Fibroblast of pulmonary artery (primary cell): ENCODE results near the gene PPARGC1A.

Experiments
- DNase-seq: peaks from one replicate; pipeline ENCODE4 v3.0.0-alpha.2; 2010; ENCODE audit warnings: low read depth
- H3K4me3 ChIP-seq: replicated peaks from 2 replicates; pipeline ENCODE4 v1.5.1; 2011; ENCODE audit warnings: low read depth, mild to moderate bottlenecking, control low read depth, low read length, moderate library complexity
- CTCF ChIP-seq: IDR thresholded peaks from 2 replicates; pipeline ENCODE4 v1.5.1; 2011; ENCODE audit warnings: mild to moderate bottlenecking, control low read depth, low read length, inconsistent platforms; ENCODE audit errors: missing control alignments

The PPARGC1A gene

GRCh38 chr4:23882976-23883531, 6.8 kb downstream of the PPARGC1A start:
- TF ChIP-seq CTCF: no peak
- no peak overlapping the region for H3K4me3 ChIP-seq
- no peak for DNase-seq

- H3K4me3 ChIP-seq: no peak overlapping the region
- no peak for DNase-seq
- no peak for TF ChIP-seq CTCF
These were observed 8.0 kb downstream of the PPARGC1A start for GRCh38 chr4:23881674-23882337.

- peak; percentile 17 for DNase-seq
- no peak overlapping the region for H3K4me3 ChIP-seq
- no peak for TF ChIP-seq CTCF
These were observed 8.8 kb downstream of the PPARGC1A start for GRCh38 chr4:23881052-23881501.

GRCh38 chr4:23878912-23879732, 10.7 kb downstream of the PPARGC1A start:
- no peak overlapping the region for H3K4me3 ChIP-seq
- TF ChIP-seq CTCF: no peak
- DNase-seq: no peak

- no peak for DNase-seq
- no peak overlapping the region for H3K4me3 ChIP-seq
- TF ChIP-seq CTCF: no peak
These were observed 11.5 kb downstream of the PPARGC1A start for GRCh38 chr4:23878246-23878891.

GRCh38 chr4:23877758-23878229, 12.1 kb downstream of the PPARGC1A start:
- peak; percentile 16 for DNase-seq
- TF ChIP-seq CTCF: no peak

More at GRCh38 chr4:23877758-23878229, 12.1 kb downstream of the PPARGC1A start:
- H3K4me3 ChIP-seq: no peak overlapping the region
